Measurements from ENCODE around the gene C1QTNF8.

C1QTNF8 gene

GRCh38 chr16:1095450-1096168 is 435 bp downstream of the C1QTNF8 start:
- Histone ChIP-seq H3K27ac (ENCODE audit: low read depth, low read length, poor library complexity, severe bottlenecking) (no peak overlapping the region), H3K36me3 (ENCODE audit: insufficient read depth, low read length) (no peaks in the 10 kb centered on the region), H3K79me2 (ENCODE audit: insufficient read depth, low read length) (no peaks in the 10 kb centered on the region), H4K20me1 (ENCODE audit: insufficient read depth, low read length) (no peaks in the 10 kb centered on the region), H3K4me2 (ENCODE audit: low read length) (no peak overlapping the region), H3K9me2 (ENCODE audit: low read depth, low read length) (no peaks in the 10 kb centered on the region), H3K9me3 (ENCODE audit: low read length) (no peaks in the 10 kb centered on the region), H2AFZ (ENCODE audit: low read length) (no peak overlapping the region), H3K4me3 (ENCODE audit: low read depth, low read length, poor library complexity, severe bottlenecking) (no peak overlapping the region), H3K4me1 (ENCODE audit: insufficient read depth, low read length, severe bottlenecking) (no peaks in the 10 kb centered on the region), H3K9ac (ENCODE audit: low read length) (no peak overlapping the region), H3F3A (ENCODE audit: insufficient read depth, low read length) (no peaks in the 10 kb centered on the region), H3K27me3 (ENCODE audit: insufficient read depth, low read length) (no peaks in the 10 kb centered on the region)
- TF ChIP-seq CTCF (IDR thresholded peaks at IDR 0.05; ENCODE audit: low read length) (no peak), EZH2 (IDR thresholded peaks at IDR 0.05; ENCODE audit: borderline replicate concordance, low read length) (no peak)

GRCh38 chr16:1094601-1095449 is 1.2 kb downstream of the C1QTNF8 start:
- H3K27me3 ChIP-seq (ENCODE audit: insufficient read depth, low read length): no peaks in the 10 kb centered on the region
- H4K20me1 ChIP-seq (ENCODE audit: insufficient read depth, low read length): no peaks in the 10 kb centered on the region
- H3K9ac ChIP-seq (ENCODE audit: low read length): no peak overlapping the region
- no peak overlapping the region for H3K27ac ChIP-seq (ENCODE audit: low read depth, low read length, poor library complexity, severe bottlenecking)
- H3K36me3 ChIP-seq (ENCODE audit: insufficient read depth, low read length): no peaks in the 10 kb centered on the region
- no peak overlapping the region for H3K4me3 ChIP-seq (ENCODE audit: low read depth, low read length, poor library complexity, severe bottlenecking)
- no peak for TF ChIP-seq EZH2 (IDR thresholded peaks at IDR 0.05; ENCODE audit: borderline replicate concordance, low read length)
- TF ChIP-seq CTCF (IDR thresholded peaks at IDR 0.05; ENCODE audit: low read length): no peak
- H3F3A ChIP-seq (ENCODE audit: insufficient read depth, low read length): no peaks in the 10 kb centered on the region
- no peak overlapping the region for H3K4me2 ChIP-seq (ENCODE audit: low read length)
- no peaks in the 10 kb centered on the region for H3K79me2 ChIP-seq (ENCODE audit: insufficient read depth, low read length)
- no peaks in the 10 kb centered on the region for H3K9me2 ChIP-seq (ENCODE audit: low read depth, low read length)
- H3K9me3 ChIP-seq (ENCODE audit: low read length): no peaks in the 10 kb centered on the region
- no peak overlapping the region for H2AFZ ChIP-seq (ENCODE audit: low read length)
- no peaks in the 10 kb centered on the region for H3K4me1 ChIP-seq (ENCODE audit: insufficient read depth, low read length, severe bottlenecking)

GRCh38 chr16:1094124-1094479 is 1.9 kb downstream of the C1QTNF8 start:
- Histone ChIP-seq H3K79me2 (ENCODE audit: insufficient read depth, low read length) (no peaks in the 10 kb centered on the region), H2AFZ (ENCODE audit: low read length) (no peak overlapping the region), H3K36me3 (ENCODE audit: insufficient read depth, low read length) (no peaks in the 10 kb centered on the region), H3K4me1 (ENCODE audit: insufficient read depth, low read length, severe bottlenecking) (no peaks in the 10 kb centered on the region), H3F3A (ENCODE audit: insufficient read depth, low read length) (no peaks in the 10 kb centered on the region), H4K20me1 (ENCODE audit: insufficient read depth, low read length) (no peaks in the 10 kb centered on the region), H3K4me2 (ENCODE audit: low read length) (no peak overlapping the region), H3K9me2 (ENCODE audit: low read depth, low read length) (no peaks in the 10 kb centered on the region), H3K9ac (ENCODE audit: low read length) (no peak overlapping the region), H3K9me3 (ENCODE audit: low read length) (no peaks in the 10 kb centered on the region), H3K4me3 (ENCODE audit: low read depth, low read length, poor library complexity, severe bottlenecking) (no peak overlapping the region), H3K27ac (ENCODE audit: low read depth, low read length, poor library complexity, severe bottlenecking) (no peak overlapping the region), H3K27me3 (ENCODE audit: insufficient read depth, low read length) (no peaks in the 10 kb centered on the region)
- TF ChIP-seq EZH2 (IDR thresholded peaks at IDR 0.05; ENCODE audit: borderline replicate concordance, low read length) (no peak), CTCF (IDR thresholded peaks at IDR 0.05; ENCODE audit: low read length) (no peak)

All from OCI-LY1 (cell line).